ENCODE measurements around the gene TAS2R8. TPM values are rescaled to one million over a fixed set of nuclear protein-coding genes. Genes with fewer than 3 reads are reported as not detected.

The TAS2R8 gene
- polyA plus RNA-seq, 1 donor from 2014 or later: 0.59 TPM

DNA sequence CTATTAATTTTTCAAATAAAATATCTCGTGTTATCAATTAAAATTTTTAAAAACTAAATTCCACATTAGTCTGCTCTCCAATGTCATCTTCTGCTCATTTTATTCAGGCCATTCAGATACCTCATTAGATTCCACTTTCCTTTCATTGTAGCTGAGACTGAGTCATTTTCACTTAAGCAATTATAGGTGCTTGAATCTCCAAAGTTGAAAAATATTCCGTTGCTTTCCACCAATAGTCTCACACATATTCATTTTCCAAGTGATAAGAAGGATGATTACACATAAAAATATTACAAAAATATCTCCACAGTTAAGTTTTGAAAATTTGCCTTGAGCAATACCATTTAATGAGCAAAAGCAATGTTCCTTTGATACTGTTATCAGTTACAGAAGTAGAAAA, 47.4 kb downstream of the TAS2R8 start:
- no peaks in the 10 kb centered on the region for H3K27me3 ChIP-seq (ENCODE audit: insufficient read depth, low read depth, low read length)
- H3K4me2 ChIP-seq (ENCODE audit: low read length): no peak overlapping the region
- no peak overlapping the region for H2AFZ ChIP-seq (ENCODE audit: low read depth, low read length)
- no peaks in the 10 kb centered on the region for H3K9me3 ChIP-seq (ENCODE audit: low read length)
- TF ChIP-seq, protein P1, sequence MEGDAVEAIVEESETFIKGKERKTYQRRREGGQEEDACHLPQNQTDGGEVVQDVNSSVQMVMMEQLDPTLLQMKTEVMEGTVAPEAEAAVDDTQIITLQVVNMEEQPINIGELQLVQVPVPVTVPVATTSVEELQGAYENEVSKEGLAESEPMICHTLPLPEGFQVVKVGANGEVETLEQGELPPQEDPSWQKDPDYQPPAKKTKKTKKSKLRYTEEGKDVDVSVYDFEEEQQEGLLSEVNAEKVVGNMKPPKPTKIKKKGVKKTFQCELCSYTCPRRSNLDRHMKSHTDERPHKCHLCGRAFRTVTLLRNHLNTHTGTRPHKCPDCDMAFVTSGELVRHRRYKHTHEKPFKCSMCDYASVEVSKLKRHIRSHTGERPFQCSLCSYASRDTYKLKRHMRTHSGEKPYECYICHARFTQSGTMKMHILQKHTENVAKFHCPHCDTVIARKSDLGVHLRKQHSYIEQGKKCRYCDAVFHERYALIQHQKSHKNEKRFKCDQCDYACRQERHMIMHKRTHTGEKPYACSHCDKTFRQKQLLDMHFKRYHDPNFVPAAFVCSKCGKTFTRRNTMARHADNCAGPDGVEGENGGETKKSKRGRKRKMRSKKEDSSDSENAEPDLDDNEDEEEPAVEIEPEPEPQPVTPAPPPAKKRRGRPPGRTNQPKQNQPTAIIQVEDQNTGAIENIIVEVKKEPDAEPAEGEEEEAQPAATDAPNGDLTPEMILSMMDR (IDR thresholded peaks at IDR 0.05; ENCODE audit: poor library complexity, severe bottlenecking): no peak
- TF ChIP-seq EZH2 (IDR thresholded peaks at IDR 0.05; ENCODE audit: borderline replicate concordance, insufficient read depth, low read length, poor library complexity, severe bottlenecking) (no peak), EP300 (conservative IDR thresholded peaks at IDR 0.05; ENCODE audit: poor library complexity, severe bottlenecking) (no peak), RAD21 (conservative IDR thresholded peaks at IDR 0.05) (no peak), SMC3 (conservative IDR thresholded peaks at IDR 0.05; ENCODE audit: poor library complexity) (no peak)
- H3K36me3 ChIP-seq (ENCODE audit: insufficient read depth, low read length): no peaks in the 10 kb centered on the region
- H3K27ac ChIP-seq (ENCODE audit: low read length): no peak overlapping the region
- no peaks in the 10 kb centered on the region for H3K79me2 ChIP-seq (replicated peaks; ENCODE audit: insufficient read depth, low read length)
- no peak overlapping the region for H3K9ac ChIP-seq (ENCODE audit: low read length)
- no peaks in the 10 kb centered on the region for H4K20me1 ChIP-seq (ENCODE audit: insufficient read depth)
- no peaks in the 10 kb centered on the region for H3K9me2 ChIP-seq (ENCODE audit: insufficient read depth, low read length)
- no peak overlapping the region for H3K4me3 ChIP-seq (ENCODE audit: low read length)
- no peaks in the 10 kb centered on the region for H3F3A ChIP-seq (ENCODE audit: insufficient read depth, low read length, poor library complexity, severe bottlenecking)

DNA sequence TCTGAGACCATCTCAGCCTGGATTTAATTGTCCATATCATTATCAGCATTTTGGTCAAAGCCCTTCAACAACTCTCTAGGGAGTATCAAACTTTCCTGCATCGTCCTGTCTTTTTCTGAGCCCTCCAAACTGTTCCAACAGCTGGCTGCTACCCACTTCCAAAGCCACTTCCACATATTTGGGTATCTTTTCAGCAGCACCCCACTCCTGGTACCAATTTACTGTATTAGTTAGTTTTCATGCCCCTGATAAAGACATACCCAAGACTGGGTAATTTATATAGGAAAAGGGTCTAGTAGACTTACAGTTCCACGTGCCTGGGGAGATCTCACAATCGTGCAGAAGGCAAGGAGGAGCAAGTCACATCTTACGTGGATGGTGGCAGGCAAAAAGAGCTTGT, 50.9 kb downstream of the TAS2R8 start:
- no peaks in the 10 kb centered on the region for H3K9me3 ChIP-seq (ENCODE audit: low read length)
- TF ChIP-seq RAD21 (conservative IDR thresholded peaks at IDR 0.05) (no peak), POLR2AphosphoS5 (IDR thresholded peaks at IDR 0.05) (no peak), EZH2 (IDR thresholded peaks at IDR 0.05; ENCODE audit: borderline replicate concordance, insufficient read depth, low read length, poor library complexity, severe bottlenecking) (no peak), SMC3 (conservative IDR thresholded peaks at IDR 0.05; ENCODE audit: poor library complexity) (no peak), TAF1 (IDR thresholded peaks at IDR 0.05; ENCODE audit: low read depth) (no peak), EP300 (conservative IDR thresholded peaks at IDR 0.05; ENCODE audit: poor library complexity, severe bottlenecking) (no peak), MXI1 (conservative IDR thresholded peaks at IDR 0.05; ENCODE audit: poor library complexity, severe bottlenecking) (no peak)
- TF ChIP-seq, protein P2, sequence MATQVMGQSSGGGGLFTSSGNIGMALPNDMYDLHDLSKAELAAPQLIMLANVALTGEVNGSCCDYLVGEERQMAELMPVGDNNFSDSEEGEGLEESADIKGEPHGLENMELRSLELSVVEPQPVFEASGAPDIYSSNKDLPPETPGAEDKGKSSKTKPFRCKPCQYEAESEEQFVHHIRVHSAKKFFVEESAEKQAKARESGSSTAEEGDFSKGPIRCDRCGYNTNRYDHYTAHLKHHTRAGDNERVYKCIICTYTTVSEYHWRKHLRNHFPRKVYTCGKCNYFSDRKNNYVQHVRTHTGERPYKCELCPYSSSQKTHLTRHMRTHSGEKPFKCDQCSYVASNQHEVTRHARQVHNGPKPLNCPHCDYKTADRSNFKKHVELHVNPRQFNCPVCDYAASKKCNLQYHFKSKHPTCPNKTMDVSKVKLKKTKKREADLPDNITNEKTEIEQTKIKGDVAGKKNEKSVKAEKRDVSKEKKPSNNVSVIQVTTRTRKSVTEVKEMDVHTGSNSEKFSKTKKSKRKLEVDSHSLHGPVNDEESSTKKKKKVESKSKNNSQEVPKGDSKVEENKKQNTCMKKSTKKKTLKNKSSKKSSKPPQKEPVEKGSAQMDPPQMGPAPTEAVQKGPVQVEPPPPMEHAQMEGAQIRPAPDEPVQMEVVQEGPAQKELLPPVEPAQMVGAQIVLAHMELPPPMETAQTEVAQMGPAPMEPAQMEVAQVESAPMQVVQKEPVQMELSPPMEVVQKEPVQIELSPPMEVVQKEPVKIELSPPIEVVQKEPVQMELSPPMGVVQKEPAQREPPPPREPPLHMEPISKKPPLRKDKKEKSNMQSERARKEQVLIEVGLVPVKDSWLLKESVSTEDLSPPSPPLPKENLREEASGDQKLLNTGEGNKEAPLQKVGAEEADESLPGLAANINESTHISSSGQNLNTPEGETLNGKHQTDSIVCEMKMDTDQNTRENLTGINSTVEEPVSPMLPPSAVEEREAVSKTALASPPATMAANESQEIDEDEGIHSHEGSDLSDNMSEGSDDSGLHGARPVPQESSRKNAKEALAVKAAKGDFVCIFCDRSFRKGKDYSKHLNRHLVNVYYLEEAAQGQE (IDR thresholded peaks at IDR 0.05; ENCODE audit: borderline replicate concordance): no peak
- TF ChIP-seq, protein P1 (IDR thresholded peaks at IDR 0.05; ENCODE audit: poor library complexity, severe bottlenecking): no peak
- H3K36me3 ChIP-seq (ENCODE audit: insufficient read depth, low read length): no peaks in the 10 kb centered on the region
- H3K27me3 ChIP-seq (ENCODE audit: insufficient read depth, low read depth, low read length): no peaks in the 10 kb centered on the region
- no peak overlapping the region for H3K4me2 ChIP-seq (ENCODE audit: low read length)
- H3K27ac ChIP-seq (ENCODE audit: low read length): no peak overlapping the region
- H2AFZ ChIP-seq (ENCODE audit: low read depth, low read length): no peak overlapping the region
- no peaks in the 10 kb centered on the region for H3F3A ChIP-seq (ENCODE audit: insufficient read depth, low read length, poor library complexity, severe bottlenecking)
- no peak overlapping the region for H3K9ac ChIP-seq (ENCODE audit: low read length)
- H3K79me2 ChIP-seq (replicated peaks; ENCODE audit: insufficient read depth, low read length): no peaks in the 10 kb centered on the region
- no peaks in the 10 kb centered on the region for H3K9me2 ChIP-seq (ENCODE audit: insufficient read depth, low read length)
- no peak overlapping the region for H3K4me3 ChIP-seq (ENCODE audit: low read length)
- H4K20me1 ChIP-seq (ENCODE audit: insufficient read depth): no peaks in the 10 kb centered on the region

Small RNA genes lying within 50 kb of the gene (small RNA-seq; reads per million reads assigned to genes)
- gene PRR4: 0 reads per million in 3 experiments

Other genes with a start within 250 kb of the TAS2R8 start
- gene MAGOHB, start 193.7 kb downstream of the TAS2R8 start, polyA plus RNA-seq: 43.3 and 63.5 TPM in 2 replicates
- 0.24 and 0.26 TPM in 2 replicates for gene STYK1, start 133.2 kb downstream of the TAS2R8 start, polyA plus RNA-seq
- 3.4 and 7.3 TPM in 2 replicates for gene YBX3, start 84.0 kb downstream of the TAS2R8 start, polyA plus RNA-seq
- gene TAS2R7, start 4.7 kb downstream of the TAS2R8 start, polyA plus RNA-seq: 0.58 TPM in 1 of 2 replicates, not detected in the other
- 0.32 and 1.6 TPM in 2 replicates for gene TAS2R9, start 2.9 kb upstream of the TAS2R8 start, polyA plus RNA-seq
- gene TAS2R10, start 19.1 kb upstream of the TAS2R8 start, polyA plus RNA-seq: 3.9 and 8.3 TPM in 2 replicates
- 4.8 and 5.0 TPM in 2 replicates for gene PRR4, start 42.2 kb upstream of the TAS2R8 start, polyA plus RNA-seq
- gene PRH1, start 77.0 kb upstream of the TAS2R8 start, polyA plus RNA-seq: 18.7 and 25.7 TPM in 2 replicates
- 0.52 and 0.61 TPM in 2 replicates for gene TAS2R13, start 102.3 kb upstream of the TAS2R8 start, polyA plus RNA-seq
- gene PRH2, start 122.0 kb upstream of the TAS2R8 start, polyA plus RNA-seq: not detected in 2 replicates
- gene TAS2R14, start 132.0 kb upstream of the TAS2R8 start, polyA plus RNA-seq: 13.5 and 14.9 TPM in 2 replicates
- gene TAS2R50, start 179.6 kb upstream of the TAS2R8 start, polyA plus RNA-seq: 2.4 TPM in 1 of 2 replicates, not detected in the other
- 1.9 and 3.3 TPM in 2 replicates for gene TAS2R20, start 191.0 kb upstream of the TAS2R8 start, polyA plus RNA-seq
- 5.7 and 11.2 TPM in 2 replicates for gene TAS2R19, start 215.3 kb upstream of the TAS2R8 start, polyA plus RNA-seq
- gene TAS2R31, start 224.1 kb upstream of the TAS2R8 start, polyA plus RNA-seq: 3.5 and 4.0 TPM in 2 replicates

All from neural cell (in vitro differentiated cells).